HL-60 (cell line): ENCODE data around the gene EIF3M.
"Not testable (repeated sequence)": the region's sequence is repeated elsewhere in the genome, so short reads cannot be mapped to it uniquely, and the experiment has no call there.

Source experiments
- DNase-seq, 2 experiments: peaks; one replicate each; pipeline ENCODE4 v3.0.0-alpha.2; 2010 to 2020; ENCODE audit warnings: low read depth in 1 of 2, low spot score in 1 of 2
- H3K27ac ChIP-seq: fragments of 250-450 bp; sonication (Bioruptor Pico); replicated peaks from 2 replicates; pipeline ENCODE4 v1.5.1; 2020; ENCODE audit warnings: mild to moderate bottlenecking, moderate library complexity
- H3K27me3 ChIP-seq: fragments of 250-450 bp; sonication (Bioruptor Pico); 2 replicates; pipeline ENCODE4 v1.5.1; 2021; ENCODE audit warnings: mild to moderate bottlenecking, moderate library complexity; ENCODE audit not compliant: insufficient read depth, poor library complexity, severe bottlenecking
- H3K4me3 ChIP-seq: replicated peaks from 2 replicates; pipeline ENCODE4 v1.5.1; 2011; ENCODE audit warnings: mild to moderate bottlenecking, control low read depth, low read length; ENCODE audit not compliant: insufficient read depth
- GABPA ChIP-seq: IDR thresholded peaks from 2 replicates; pipeline ENCODE4 v1.6.1; 2012; ENCODE audit warnings: low read depth
- POLR2AphosphoS5 ChIP-seq: IDR thresholded peaks from 2 replicates; pipeline ENCODE4 v1.6.1; 2012; ENCODE audit warnings: low read depth
- SPI1 ChIP-seq: IDR thresholded peaks from 2 replicates; pipeline ENCODE4 v1.6.1; 2012; ENCODE audit warnings: low read depth, mild to moderate bottlenecking, borderline replicate concordance
- TF ChIP-seq, protein P1 (sequence below): IDR thresholded peaks from 2 replicates; pipeline ENCODE4 v1.6.1; 2012; ENCODE audit warnings: low read depth; ENCODE audit not compliant: insufficient replicate concordance
- TF ChIP-seq, protein P2 (sequence below): IDR thresholded peaks from one replicate; pipeline ENCODE4 v1.5.1; 2011; ENCODE audit warnings: low read length, control low read depth, inconsistent platforms; ENCODE audit not compliant: insufficient read depth

EIF3M gene

DNA sequence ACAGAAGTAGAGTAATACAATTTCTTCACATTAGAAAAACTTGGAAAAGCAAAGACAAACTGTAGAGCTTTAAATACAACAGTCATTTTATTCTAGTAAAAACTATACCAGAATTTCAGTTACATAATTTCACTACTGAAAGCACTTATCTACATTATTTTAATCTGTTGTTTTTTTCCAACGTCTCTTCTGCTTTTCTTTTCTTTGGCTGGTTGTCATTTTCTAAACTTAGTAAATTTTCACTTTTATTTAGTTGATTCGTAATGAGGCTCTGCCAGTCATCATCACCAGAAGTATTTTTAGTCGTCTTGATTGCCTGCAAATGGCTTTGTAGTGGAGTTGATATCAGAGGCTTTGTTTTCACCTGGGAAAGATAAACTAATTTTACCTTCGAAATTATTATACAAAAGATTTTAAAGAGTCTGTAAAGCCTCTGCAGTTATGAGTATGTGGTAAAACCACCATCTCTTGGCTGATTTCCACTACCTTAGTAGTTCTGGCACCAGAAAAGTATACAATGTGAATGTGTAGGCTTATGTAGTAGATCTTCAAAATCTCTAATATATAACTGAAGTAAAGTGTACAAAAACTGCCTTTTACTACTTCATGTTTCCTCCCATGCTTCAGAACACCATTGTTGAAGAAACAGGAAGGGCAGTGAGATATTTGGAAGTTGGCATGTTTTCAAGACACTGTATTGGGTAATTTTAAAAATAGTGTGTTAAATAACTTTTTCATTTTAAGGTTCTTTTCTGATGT, 19.2 kb downstream of the EIF3M start:
- H3K4me3 ChIP-seq, result no peak overlapping the region
- no peaks in the 10 kb centered on the region for H3K27me3 ChIP-seq
- TF ChIP-seq, protein P1, sequence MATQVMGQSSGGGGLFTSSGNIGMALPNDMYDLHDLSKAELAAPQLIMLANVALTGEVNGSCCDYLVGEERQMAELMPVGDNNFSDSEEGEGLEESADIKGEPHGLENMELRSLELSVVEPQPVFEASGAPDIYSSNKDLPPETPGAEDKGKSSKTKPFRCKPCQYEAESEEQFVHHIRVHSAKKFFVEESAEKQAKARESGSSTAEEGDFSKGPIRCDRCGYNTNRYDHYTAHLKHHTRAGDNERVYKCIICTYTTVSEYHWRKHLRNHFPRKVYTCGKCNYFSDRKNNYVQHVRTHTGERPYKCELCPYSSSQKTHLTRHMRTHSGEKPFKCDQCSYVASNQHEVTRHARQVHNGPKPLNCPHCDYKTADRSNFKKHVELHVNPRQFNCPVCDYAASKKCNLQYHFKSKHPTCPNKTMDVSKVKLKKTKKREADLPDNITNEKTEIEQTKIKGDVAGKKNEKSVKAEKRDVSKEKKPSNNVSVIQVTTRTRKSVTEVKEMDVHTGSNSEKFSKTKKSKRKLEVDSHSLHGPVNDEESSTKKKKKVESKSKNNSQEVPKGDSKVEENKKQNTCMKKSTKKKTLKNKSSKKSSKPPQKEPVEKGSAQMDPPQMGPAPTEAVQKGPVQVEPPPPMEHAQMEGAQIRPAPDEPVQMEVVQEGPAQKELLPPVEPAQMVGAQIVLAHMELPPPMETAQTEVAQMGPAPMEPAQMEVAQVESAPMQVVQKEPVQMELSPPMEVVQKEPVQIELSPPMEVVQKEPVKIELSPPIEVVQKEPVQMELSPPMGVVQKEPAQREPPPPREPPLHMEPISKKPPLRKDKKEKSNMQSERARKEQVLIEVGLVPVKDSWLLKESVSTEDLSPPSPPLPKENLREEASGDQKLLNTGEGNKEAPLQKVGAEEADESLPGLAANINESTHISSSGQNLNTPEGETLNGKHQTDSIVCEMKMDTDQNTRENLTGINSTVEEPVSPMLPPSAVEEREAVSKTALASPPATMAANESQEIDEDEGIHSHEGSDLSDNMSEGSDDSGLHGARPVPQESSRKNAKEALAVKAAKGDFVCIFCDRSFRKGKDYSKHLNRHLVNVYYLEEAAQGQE, result no peak
- TF ChIP-seq POLR2AphosphoS5 (no peak), SPI1 (peak; percentile 18; the same call in 1 of the 2 replicates)
- no peak overlapping the region for H3K27ac ChIP-seq
- DNase-seq, result no peak

DNA sequence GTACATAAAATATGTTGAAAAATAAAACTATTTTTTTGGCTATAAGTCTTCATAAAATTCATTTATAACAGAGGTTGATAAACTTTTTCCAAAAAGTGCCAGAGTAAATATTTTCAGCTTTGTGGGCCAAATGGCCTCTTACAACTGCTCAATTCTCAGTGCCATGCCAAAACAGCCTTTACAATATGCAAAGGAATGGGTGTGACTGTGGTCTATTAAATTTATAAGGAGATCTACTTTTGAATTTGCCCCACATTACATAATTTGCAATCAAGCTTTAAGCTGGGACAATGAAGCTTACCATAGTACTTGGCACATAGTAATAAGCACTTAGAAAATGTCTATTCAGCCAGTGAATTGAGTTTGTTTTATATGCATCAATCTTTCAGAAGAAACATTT, 22.6 kb downstream of the EIF3M start:
- no peak for DNase-seq
- H3K4me3 ChIP-seq, result no peak overlapping the region
- no peak overlapping the region for H3K27ac ChIP-seq
- TF ChIP-seq, protein P1, result no peak
- TF ChIP-seq GABPA (no peak), SPI1 (no peak)
- H3K27me3 ChIP-seq, result no peaks in the 10 kb centered on the region

DNA sequence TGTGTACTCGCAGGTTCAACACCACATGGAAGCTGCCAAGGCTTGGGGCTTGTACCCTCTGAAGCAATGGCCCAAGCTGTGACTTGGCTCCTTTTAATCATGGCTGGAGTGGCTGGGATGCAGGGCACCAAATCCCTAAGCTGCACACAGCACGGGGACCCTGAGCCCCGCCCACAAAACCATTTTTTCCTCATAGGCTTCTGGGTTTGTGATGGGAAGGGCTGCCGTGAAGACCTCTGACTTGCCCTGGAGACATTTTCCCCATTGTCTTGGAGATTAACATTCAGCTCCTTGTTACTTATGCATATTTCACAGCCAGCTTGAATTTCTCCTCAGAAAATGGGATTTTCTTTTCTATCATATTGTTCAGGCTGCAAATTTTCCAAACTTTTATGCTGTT, 25.2 kb downstream of the EIF3M start:
- H3K27ac ChIP-seq, DNase-seq, H3K27me3 ChIP-seq, H3K4me3 ChIP-seq: not testable (repeated sequence)

DNA sequence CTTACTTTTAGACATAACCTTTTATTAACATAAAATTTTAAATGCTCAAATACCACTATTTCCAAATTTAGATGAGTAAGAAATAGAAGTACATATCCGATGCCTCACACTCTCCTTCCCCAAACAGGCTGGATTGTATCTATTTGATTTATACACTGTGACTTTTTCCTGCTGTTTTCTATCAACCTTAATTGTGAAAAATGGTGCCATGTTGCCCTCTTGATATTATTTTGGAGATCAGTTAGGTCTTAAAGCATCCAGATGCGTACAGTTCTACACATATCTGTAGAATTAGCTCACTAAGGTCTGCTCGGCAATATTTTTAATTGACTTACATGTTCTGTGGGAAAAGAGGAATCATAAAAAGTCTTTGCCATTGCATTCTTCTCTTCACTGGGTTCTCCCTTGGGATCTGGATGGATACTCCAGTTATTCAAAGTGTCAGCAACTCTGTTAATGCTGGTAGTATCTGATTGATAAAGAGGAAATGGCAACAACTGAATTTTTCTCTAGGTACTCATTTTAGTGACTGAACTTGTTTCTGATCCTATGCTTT, 27.2 kb downstream of the EIF3M start:
- no peak for DNase-seq
- TF ChIP-seq POLR2AphosphoS5, result no peak
- Histone ChIP-seq H3K27ac (no peak overlapping the region), H3K4me3 (no peak overlapping the region), H3K27me3 (no peaks in the 10 kb centered on the region)

DNA sequence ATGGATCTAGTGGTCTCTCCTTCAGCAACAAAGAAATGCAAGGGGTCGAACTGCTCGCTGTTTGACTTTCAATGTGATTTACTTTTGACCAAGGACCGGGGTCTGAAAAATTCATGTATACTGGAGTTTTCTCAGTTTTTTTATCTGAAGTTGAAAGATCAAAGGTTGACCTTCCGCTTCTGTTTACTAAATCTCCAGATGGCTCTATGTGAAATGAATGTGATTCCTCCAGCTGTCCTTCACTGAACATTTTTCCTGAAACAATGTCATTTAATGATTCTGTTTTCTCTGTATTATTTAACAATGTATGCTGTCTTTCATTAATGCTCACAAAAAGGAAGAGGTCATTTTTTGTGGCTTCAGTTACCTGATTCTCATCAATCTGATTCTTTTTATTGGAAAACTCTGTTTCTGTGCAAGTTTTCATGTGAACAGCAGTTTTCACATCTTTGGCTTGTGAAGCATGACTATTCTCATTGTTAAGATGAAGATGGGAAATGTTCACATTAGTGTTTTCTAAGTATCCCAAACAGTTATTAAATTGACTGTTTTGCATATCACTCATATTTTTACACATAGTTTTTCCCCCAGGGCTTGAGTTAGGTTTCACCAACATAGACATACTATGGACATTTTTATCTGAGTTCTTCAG, 30.0 kb downstream of the EIF3M start:
- Histone ChIP-seq H3K27me3 (no peaks in the 10 kb centered on the region), H3K4me3 (no peak overlapping the region), H3K27ac (no peak overlapping the region)
- TF ChIP-seq SPI1, result no peak
- TF ChIP-seq, protein P1, result no peak
- TF ChIP-seq, protein P2, sequence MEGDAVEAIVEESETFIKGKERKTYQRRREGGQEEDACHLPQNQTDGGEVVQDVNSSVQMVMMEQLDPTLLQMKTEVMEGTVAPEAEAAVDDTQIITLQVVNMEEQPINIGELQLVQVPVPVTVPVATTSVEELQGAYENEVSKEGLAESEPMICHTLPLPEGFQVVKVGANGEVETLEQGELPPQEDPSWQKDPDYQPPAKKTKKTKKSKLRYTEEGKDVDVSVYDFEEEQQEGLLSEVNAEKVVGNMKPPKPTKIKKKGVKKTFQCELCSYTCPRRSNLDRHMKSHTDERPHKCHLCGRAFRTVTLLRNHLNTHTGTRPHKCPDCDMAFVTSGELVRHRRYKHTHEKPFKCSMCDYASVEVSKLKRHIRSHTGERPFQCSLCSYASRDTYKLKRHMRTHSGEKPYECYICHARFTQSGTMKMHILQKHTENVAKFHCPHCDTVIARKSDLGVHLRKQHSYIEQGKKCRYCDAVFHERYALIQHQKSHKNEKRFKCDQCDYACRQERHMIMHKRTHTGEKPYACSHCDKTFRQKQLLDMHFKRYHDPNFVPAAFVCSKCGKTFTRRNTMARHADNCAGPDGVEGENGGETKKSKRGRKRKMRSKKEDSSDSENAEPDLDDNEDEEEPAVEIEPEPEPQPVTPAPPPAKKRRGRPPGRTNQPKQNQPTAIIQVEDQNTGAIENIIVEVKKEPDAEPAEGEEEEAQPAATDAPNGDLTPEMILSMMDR, result no peak
- no peak for TF ChIP-seq POLR2AphosphoS5
- no peak for TF ChIP-seq GABPA
- DNase-seq, result no peak
